GM18520 (cell line): ENCODE measurements around the gene CUL2.
"Not testable (repeated sequence)": the region's sequence is repeated elsewhere in the genome, so short reads cannot be mapped to it uniquely, and the experiment has no call there.

Experiments used
- ATAC-seq: cut with Tn5 transposase; IDR thresholded peaks from one replicate; pipeline ENCODE4 v1.9.1; 2021; ENCODE audit not compliant: unreplicated experiment

The CUL2 gene

GRCh38 chr10:35020481-35020880, 69.7 kb downstream of the CUL2 start:
- no peak for ATAC-seq

GRCh38 chr10:35019041-35020024, 70.8 kb downstream of the CUL2 start:
- no peak for ATAC-seq

GRCh38 chr10:35017608-35018007, 72.5 kb downstream of the CUL2 start:
- no peak for ATAC-seq

GRCh38 chr10:35015843-35016408, 74.2 kb downstream of the CUL2 start:
- no peak for ATAC-seq

GRCh38 chr10:35012781-35013180, 77.4 kb downstream of the CUL2 start:
- no peak for ATAC-seq

- no peak for ATAC-seq
Measured at GRCh38 chr10:35011771-35012191, 78.4 kb downstream of the CUL2 start.

- no peak for ATAC-seq
Measured at GRCh38 chr10:35007858-35008301, 82.3 kb downstream of the CUL2 start.

GRCh38 chr10:35006836-35007235, 83.3 kb downstream of the CUL2 start:
- no peak for ATAC-seq

- ATAC-seq: no peak
Measured at GRCh38 chr10:35005868-35006267, 84.3 kb downstream of the CUL2 start.

GRCh38 chr10:35004651-35005050, 85.5 kb downstream of the CUL2 start:
- ATAC-seq: no peak

- no peak for ATAC-seq
Measured at GRCh38 chr10:35003906-35004305, 86.2 kb downstream of the CUL2 start.

GRCh38 chr10:35000936-35001335, 89.2 kb downstream of the CUL2 start:
- no peak for ATAC-seq

- no peak for ATAC-seq
Measured at GRCh38 chr10:34999532-34999931, 90.6 kb downstream of the CUL2 start.

GRCh38 chr10:34998940-34999339, 91.2 kb downstream of the CUL2 start:
- no peak for ATAC-seq

GRCh38 chr10:34996843-34997242, 93.3 kb downstream of the CUL2 start:
- no peak for ATAC-seq

GRCh38 chr10:34995925-34996324, 94.2 kb downstream of the CUL2 start:
- ATAC-seq: no peak

GRCh38 chr10:34994565-34995142, 95.5 kb downstream of the CUL2 start:
- ATAC-seq: peak; percentile 89

GRCh38 chr10:34993782-34994181, 96.4 kb downstream of the CUL2 start:
- ATAC-seq: no peak

- not testable (repeated sequence) for ATAC-seq
Measured at GRCh38 chr10:34991117-34991516, 99.0 kb downstream of the CUL2 start.

GRCh38 chr10:34988397-34989067, 101.6 kb downstream of the CUL2 start:
- no peak for ATAC-seq

- ATAC-seq: no peak
Measured at GRCh38 chr10:34985823-34986222, 104.3 kb downstream of the CUL2 start.
